Fibroblast of lung (primary cell): ENCODE measurements around the gene LRRC18.

Experiments used
- EZH2 ChIP-seq: IDR thresholded peaks from 2 replicates; pipeline ENCODE4 v1.5.1; 2012; ENCODE audit warnings: low read length, control low read depth, mild to moderate bottlenecking; ENCODE audit errors: missing control alignments
- TF ChIP-seq, protein P1 (sequence below), 2 donors: IDR thresholded peaks in 1 of 2; conservative IDR thresholded peaks in 1 of 2; 1 replicate in 1 of 2; 2 replicates in 1 of 2; pipeline ENCODE4 v1.5.1; 2011 to 2012; ENCODE audit warnings: low read length in 2 of 2, control low read depth in 1 of 2, inconsistent platforms in 1 of 2, low read depth in 1 of 2, mild to moderate bottlenecking in 1 of 2

DNA sequence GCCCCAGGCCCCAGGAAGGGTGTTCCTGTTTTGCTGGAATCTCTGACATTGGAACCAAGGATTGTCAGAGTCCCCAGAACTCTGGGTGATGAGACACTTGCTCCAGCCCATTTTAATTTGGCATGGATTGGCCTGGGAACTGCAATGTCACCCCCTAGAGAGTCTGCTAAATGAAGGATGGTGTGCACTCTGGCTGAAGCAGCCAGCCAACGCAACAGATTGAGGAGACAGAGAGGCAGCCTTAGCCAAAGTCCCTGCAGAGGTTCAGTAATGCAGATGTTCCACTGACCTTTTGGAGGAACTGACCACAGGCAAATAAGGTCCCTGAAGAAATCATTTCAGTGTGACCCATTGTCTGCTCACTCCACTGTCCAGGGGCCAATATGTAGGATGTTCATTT, 13.4 kb downstream of the LRRC18 start:
- TF ChIP-seq, protein P1, sequence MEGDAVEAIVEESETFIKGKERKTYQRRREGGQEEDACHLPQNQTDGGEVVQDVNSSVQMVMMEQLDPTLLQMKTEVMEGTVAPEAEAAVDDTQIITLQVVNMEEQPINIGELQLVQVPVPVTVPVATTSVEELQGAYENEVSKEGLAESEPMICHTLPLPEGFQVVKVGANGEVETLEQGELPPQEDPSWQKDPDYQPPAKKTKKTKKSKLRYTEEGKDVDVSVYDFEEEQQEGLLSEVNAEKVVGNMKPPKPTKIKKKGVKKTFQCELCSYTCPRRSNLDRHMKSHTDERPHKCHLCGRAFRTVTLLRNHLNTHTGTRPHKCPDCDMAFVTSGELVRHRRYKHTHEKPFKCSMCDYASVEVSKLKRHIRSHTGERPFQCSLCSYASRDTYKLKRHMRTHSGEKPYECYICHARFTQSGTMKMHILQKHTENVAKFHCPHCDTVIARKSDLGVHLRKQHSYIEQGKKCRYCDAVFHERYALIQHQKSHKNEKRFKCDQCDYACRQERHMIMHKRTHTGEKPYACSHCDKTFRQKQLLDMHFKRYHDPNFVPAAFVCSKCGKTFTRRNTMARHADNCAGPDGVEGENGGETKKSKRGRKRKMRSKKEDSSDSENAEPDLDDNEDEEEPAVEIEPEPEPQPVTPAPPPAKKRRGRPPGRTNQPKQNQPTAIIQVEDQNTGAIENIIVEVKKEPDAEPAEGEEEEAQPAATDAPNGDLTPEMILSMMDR (conservative IDR thresholded peaks at IDR 0.05 in 1 of 2, IDR thresholded peaks at IDR 0.05 in 1 of 2; ENCODE audit: low read depth in 1 of 2, low read length in 2 of 2): no peak
- no peak for TF ChIP-seq EZH2
